Keratinocyte (primary cell): ENCODE data around the gene PCCB. TPM values are rescaled to one million over a fixed set of nuclear protein-coding genes. Genes with fewer than 3 reads are reported as not detected.

Experiments used
- DNase-seq: peaks from one replicate; pipeline ENCODE4 v3.0.0-alpha.2; 2011; ENCODE audit warnings: low read depth, missing footprints, low spot score
- FAIRE-seq: peaks from 2 replicates; lab custom pipeline; 2011; peaks lifted over from hg19 to GRCh38; lab: Jason Lieb, UNC
- H2AFZ ChIP-seq: 2 replicates; pipeline ENCODE4 v1.6.0; 2012; ENCODE audit warnings: low read length, control low read depth, inconsistent platforms; ENCODE audit not compliant: control insufficient read depth
- H3K27ac ChIP-seq: 2 replicates; pipeline ENCODE4 v1.5.1; 2011; ENCODE audit warnings: low read length; ENCODE audit not compliant: control insufficient read depth, insufficient read depth
- H3K27me3 ChIP-seq: 3 replicates; pipeline ENCODE4 v1.6.0; 2011; ENCODE audit warnings: low read length; ENCODE audit not compliant: control insufficient read depth, insufficient read depth; ENCODE audit errors: extremely low read depth
- H3K36me3 ChIP-seq, 2 experiments: 2 replicates in 1 of 2; 3 replicates in 1 of 2; pipeline ENCODE4 v1.5.1; 2011; ENCODE audit warnings: low read length in 2 of 2, mild to moderate bottlenecking in 1 of 2; ENCODE audit not compliant: control insufficient read depth in 2 of 2, insufficient read depth in 2 of 2; ENCODE audit errors: extremely low read depth in 1 of 2
- H3K4me1 ChIP-seq: 3 replicates; pipeline ENCODE4 v1.5.1; 2011; ENCODE audit warnings: low read length; ENCODE audit not compliant: control insufficient read depth, insufficient read depth; ENCODE audit errors: extremely low read depth
- H3K4me2 ChIP-seq: 3 replicates; pipeline ENCODE4 v1.6.0; 2011; ENCODE audit warnings: low read depth, low read length; ENCODE audit not compliant: control insufficient read depth, insufficient read depth; ENCODE audit errors: extremely low read depth
- H3K4me3 ChIP-seq, 3 experiments: fragments of 200-600 bp in 1 of 3; sonication (generic) in 1 of 3; 2 replicates in 2 of 3; 3 replicates in 1 of 3; pipeline ENCODE4 v1.5.1; 2011 to 2016; ENCODE audit warnings: low read length in 3 of 3, mild to moderate bottlenecking in 3 of 3, control low read depth in 2 of 3, inconsistent platforms in 1 of 3, low read depth in 1 of 3, mixed read lengths in 1 of 3, mixed run types in 1 of 3, moderate library complexity in 1 of 3; ENCODE audit not compliant: control insufficient read depth in 2 of 3, insufficient read depth in 2 of 3; ENCODE audit errors: extremely low read depth in 1 of 3
- H3K79me2 ChIP-seq: 2 replicates; pipeline ENCODE4 v1.6.0; 2012; ENCODE audit warnings: low read length; ENCODE audit not compliant: control insufficient read depth, insufficient read depth
- H3K9ac ChIP-seq: 3 replicates; pipeline ENCODE4 v1.6.0; 2011; ENCODE audit warnings: low read length; ENCODE audit not compliant: control insufficient read depth, insufficient read depth; ENCODE audit errors: extremely low read depth
- H3K9me1 ChIP-seq: 3 replicates; pipeline ENCODE4 v1.6.0; 2011; ENCODE audit warnings: low read length; ENCODE audit not compliant: control insufficient read depth, insufficient read depth; ENCODE audit errors: extremely low read depth
- H3K9me3 ChIP-seq: 2 replicates; pipeline ENCODE4 v1.5.1; 2012; ENCODE audit warnings: low read depth, low read length; ENCODE audit not compliant: control insufficient read depth
- H4K20me1 ChIP-seq: 3 replicates; pipeline ENCODE4 v1.6.0; 2011; ENCODE audit warnings: low read length; ENCODE audit not compliant: control insufficient read depth, insufficient read depth; ENCODE audit errors: extremely low read depth
- EZH2 ChIP-seq: IDR thresholded peaks from one replicate; pipeline ENCODE4 v1.6.1; 2012; ENCODE audit warnings: inconsistent platforms, mild to moderate bottlenecking, low read length, moderate library complexity
- dilution Hi-C: fragments of 300-500 bp; cut with MboI; formaldehyde crosslinking; loops from one replicate; pipeline ENCODE4 v1.7.0; 2020; ENCODE audit warnings: low sequenced_read_pairs; ENCODE audit not compliant: extremely low pct_ligation_motif_present
- polyA plus RNA-seq, 5 experiments: library from polyadenylated mRNA; depleted of rRNA in 3 of 5; stranded (reverse) in 3 of 5; stranded (forward) in 1 of 5; unstranded in 1 of 5; fragments of >200 nt; gene quantifications; 1 replicate in 1 of 5; 2 replicates in 3 of 5; 3 replicates in 1 of 5; pipeline versions ENCODE4 v1.2.1 to v1.2.3, GENCODE V29; 2011 to 2012; ENCODE audit warnings: missing spikeins in 2 of 5, low read depth in 1 of 5, low replicate concordance in 1 of 5
- TF ChIP-seq, protein P1 (sequence below), 3 experiments: IDR thresholded peaks in 1 of 3; conservative IDR thresholded peaks in 1 of 3; optimal IDR thresholded peaks in 1 of 3; 2 replicates in 2 of 3; 3 replicates in 1 of 3; pipeline versions ENCODE3 to v1.5.1; 2011; ENCODE audit warnings: low read length in 3 of 3, mild to moderate bottlenecking in 3 of 3, moderate library complexity in 2 of 3, control low read depth in 1 of 3, inconsistent platforms in 1 of 3; ENCODE audit not compliant: insufficient read depth in 2 of 3; ENCODE audit errors: extremely low read depth in 1 of 3

PCCB gene
- polyA plus RNA-seq, 1 donor (not counting 4 experiments of a cell fraction or from before 2014, with no cell fraction given) = 46.9 TPM

DNA sequence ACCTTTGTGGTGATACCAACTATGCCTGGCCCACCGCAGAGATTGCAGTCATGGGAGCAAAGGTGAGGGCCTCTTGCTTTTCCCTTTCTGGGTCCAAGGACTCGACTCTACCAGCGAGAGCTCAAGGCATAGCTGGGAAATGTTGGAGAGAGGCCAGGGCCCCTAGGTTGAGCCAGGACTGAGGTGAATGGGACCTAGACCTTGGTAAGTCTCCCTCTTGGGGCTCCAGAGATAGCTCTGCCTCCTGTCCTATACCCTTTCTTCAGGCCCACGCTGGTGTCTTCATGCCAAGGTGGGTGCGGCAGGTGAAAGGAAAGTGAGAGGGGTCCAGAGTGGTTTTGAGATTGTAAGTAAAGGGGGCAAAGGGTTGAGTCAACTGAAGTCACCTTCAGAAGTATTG, 77.5 kb downstream of the PCCB start:
- H3K9me3 ChIP-seq = no peaks in the 10 kb centered on the region
- TF ChIP-seq, protein P1, sequence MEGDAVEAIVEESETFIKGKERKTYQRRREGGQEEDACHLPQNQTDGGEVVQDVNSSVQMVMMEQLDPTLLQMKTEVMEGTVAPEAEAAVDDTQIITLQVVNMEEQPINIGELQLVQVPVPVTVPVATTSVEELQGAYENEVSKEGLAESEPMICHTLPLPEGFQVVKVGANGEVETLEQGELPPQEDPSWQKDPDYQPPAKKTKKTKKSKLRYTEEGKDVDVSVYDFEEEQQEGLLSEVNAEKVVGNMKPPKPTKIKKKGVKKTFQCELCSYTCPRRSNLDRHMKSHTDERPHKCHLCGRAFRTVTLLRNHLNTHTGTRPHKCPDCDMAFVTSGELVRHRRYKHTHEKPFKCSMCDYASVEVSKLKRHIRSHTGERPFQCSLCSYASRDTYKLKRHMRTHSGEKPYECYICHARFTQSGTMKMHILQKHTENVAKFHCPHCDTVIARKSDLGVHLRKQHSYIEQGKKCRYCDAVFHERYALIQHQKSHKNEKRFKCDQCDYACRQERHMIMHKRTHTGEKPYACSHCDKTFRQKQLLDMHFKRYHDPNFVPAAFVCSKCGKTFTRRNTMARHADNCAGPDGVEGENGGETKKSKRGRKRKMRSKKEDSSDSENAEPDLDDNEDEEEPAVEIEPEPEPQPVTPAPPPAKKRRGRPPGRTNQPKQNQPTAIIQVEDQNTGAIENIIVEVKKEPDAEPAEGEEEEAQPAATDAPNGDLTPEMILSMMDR (optimal IDR thresholded peaks at IDR 0.05 in 1 of 3, IDR thresholded peaks at IDR 0.05 in 1 of 3, conservative IDR thresholded peaks at IDR 0.05 in 1 of 3; ENCODE audit: extremely low read depth in 1 of 3, insufficient read depth in 2 of 3, low read length in 3 of 3) = no peak
- no peak for TF ChIP-seq EZH2
- dilution Hi-C loops = loop anchor here (25.0 kb wide), 1 partner anchor 140 kb away; the partner anchor contains the start of gene MSL2
- H3K36me3 ChIP-seq = peaks cover 3 to 8% of the 10 kb centered on the region in 2 experiments
- FAIRE-seq (no peak), DNase-seq (no peak)
- H3K27ac ChIP-seq = no peak overlapping the region
- H3K9me1 ChIP-seq = no peaks in the 10 kb centered on the region
- no peaks in the 10 kb centered on the region for H4K20me1 ChIP-seq
- no peaks in the 10 kb centered on the region for H3K4me1 ChIP-seq
- H3K9ac ChIP-seq = no peak overlapping the region
- no peak overlapping the region for H3K4me2 ChIP-seq
- H3K27me3 ChIP-seq = no peaks in the 10 kb centered on the region
- no peak overlapping the region for H2AFZ ChIP-seq
- no peak overlapping the region for H3K4me3 ChIP-seq
- no peaks in the 10 kb centered on the region for H3K79me2 ChIP-seq

DNA sequence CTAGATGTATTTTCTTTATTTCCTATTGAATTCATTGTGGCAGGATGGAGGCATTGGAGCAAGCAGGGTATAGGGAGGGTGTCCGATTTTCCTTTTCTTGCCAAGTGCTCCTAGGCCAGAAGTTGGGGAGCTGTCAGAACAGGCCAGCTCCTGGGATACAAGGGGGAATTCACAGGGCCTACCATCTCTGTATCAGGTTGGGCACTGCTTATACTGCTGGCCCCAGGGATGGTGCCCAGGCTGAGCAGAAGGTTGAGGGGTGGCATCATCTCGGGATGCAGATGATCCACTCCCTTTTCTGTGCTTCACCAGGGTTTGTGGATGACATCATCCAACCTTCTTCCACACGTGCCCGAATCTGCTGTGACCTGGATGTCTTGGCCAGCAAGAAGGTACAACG, 79.5 kb downstream of the PCCB start:
- H3K9me1 ChIP-seq = no peaks in the 10 kb centered on the region
- H2AFZ ChIP-seq = no peak overlapping the region
- H3K27ac ChIP-seq = no peak overlapping the region
- H3K4me3 ChIP-seq = no peak overlapping the region
- no peaks in the 10 kb centered on the region for H3K27me3 ChIP-seq
- TF ChIP-seq, protein P1 (optimal IDR thresholded peaks at IDR 0.05 in 1 of 3, IDR thresholded peaks at IDR 0.05 in 1 of 3, conservative IDR thresholded peaks at IDR 0.05 in 1 of 3; ENCODE audit: extremely low read depth in 1 of 3, insufficient read depth in 2 of 3, low read length in 3 of 3) = no peak
- no peak for TF ChIP-seq EZH2
- H3K9ac ChIP-seq = no peak overlapping the region
- H3K9me3 ChIP-seq = no peaks in the 10 kb centered on the region
- no peak overlapping the region for H3K4me2 ChIP-seq
- dilution Hi-C loops = loop anchor here (25.0 kb wide), 1 partner anchor 142 kb away; the partner anchor contains the start of gene MSL2
- DNase-seq = no peak
- no peaks in the 10 kb centered on the region for H3K4me1 ChIP-seq
- no peaks in the 10 kb centered on the region for H4K20me1 ChIP-seq
- no peak for FAIRE-seq
- H3K36me3 ChIP-seq = peaks cover 3 to 8% of the 10 kb centered on the region in 2 experiments
- H3K79me2 ChIP-seq = no peaks in the 10 kb centered on the region
